H9 (cell line): ENCODE data around the gene MICU1. TPM values are rescaled to one million over a fixed set of nuclear protein-coding genes. Genes with fewer than 3 reads are reported as not detected.

Source experiments
- DNase-seq: peaks from one replicate; pipeline ENCODE4 v3.0.0-alpha.2; 2017
- H2AFZ ChIP-seq: one replicate; pipeline ENCODE4 v1.6.1; 2013; ENCODE audit warnings: mild to moderate bottlenecking, low read length, control low read depth, moderate library complexity
- H2AK5ac ChIP-seq: 2 replicates; pipeline ENCODE4 v1.6.1; 2013; ENCODE audit warnings: low read length, control low read depth, mixed read lengths; ENCODE audit not compliant: insufficient read length
- H2BK120ac ChIP-seq: one replicate; pipeline ENCODE4 v1.6.1; 2013; ENCODE audit warnings: low read depth, mild to moderate bottlenecking, low read length, control low read depth, inconsistent platforms; ENCODE audit not compliant: poor library complexity, severe bottlenecking
- H2BK12ac ChIP-seq: 2 replicates; pipeline ENCODE4 v1.6.1; 2013; ENCODE audit warnings: low read length, control low read depth, mixed read lengths, low read depth; ENCODE audit not compliant: insufficient read length
- H2BK15ac ChIP-seq: 2 replicates; pipeline ENCODE4 v1.6.1; 2013; ENCODE audit warnings: low read depth, low read length, control low read depth
- H2BK20ac ChIP-seq: one replicate; pipeline ENCODE4 v1.6.1; 2013; ENCODE audit warnings: low read depth, mild to moderate bottlenecking, low read length, control low read depth, inconsistent platforms; ENCODE audit not compliant: poor library complexity, severe bottlenecking
- H2BK5ac ChIP-seq: 2 replicates; pipeline ENCODE4 v1.6.1; 2013; ENCODE audit warnings: low read length, control low read depth, mixed read lengths; ENCODE audit not compliant: insufficient read length
- H3K14ac ChIP-seq: 2 replicates; pipeline ENCODE4 v1.6.1; 2013; ENCODE audit warnings: low read length, control low read depth; ENCODE audit not compliant: insufficient read depth
- H3K18ac ChIP-seq: 2 replicates; pipeline ENCODE4 v1.6.1; 2013; ENCODE audit warnings: low read depth, mild to moderate bottlenecking, mixed read lengths, low read length, control low read depth; ENCODE audit not compliant: insufficient read length
- H3K23ac ChIP-seq: 2 replicates; pipeline ENCODE4 v1.6.1; 2013; ENCODE audit warnings: low read length, control low read depth, mixed read lengths, low read depth; ENCODE audit not compliant: insufficient read length
- H3K23me2 ChIP-seq: 2 replicates; pipeline ENCODE4 v1.6.1; 2013; ENCODE audit warnings: low read depth, mild to moderate bottlenecking, mixed read lengths, low read length, control low read depth; ENCODE audit not compliant: insufficient read length, poor library complexity, severe bottlenecking
- H3K27ac ChIP-seq: 2 replicates; pipeline ENCODE4 v1.5.1; 2013; ENCODE audit warnings: low read length, control low read depth, mixed read lengths, low read depth; ENCODE audit not compliant: insufficient read length
- H3K27me3 ChIP-seq: 2 replicates; pipeline ENCODE4 v1.6.1; 2013; ENCODE audit warnings: low read length, control low read depth, inconsistent platforms; ENCODE audit not compliant: insufficient read depth
- H3K4ac ChIP-seq: 2 replicates; pipeline ENCODE4 v1.6.1; 2013; ENCODE audit warnings: low read depth, mild to moderate bottlenecking, control low read depth, inconsistent platforms, low read length, moderate library complexity
- H3K4me1 ChIP-seq: 2 replicates; pipeline ENCODE4 v1.6.1; 2013; ENCODE audit warnings: low read length, control low read depth, inconsistent platforms; ENCODE audit not compliant: insufficient read depth
- H3K4me2 ChIP-seq: 2 replicates; pipeline ENCODE4 v1.6.1; 2013; ENCODE audit warnings: low read length, control low read depth, mixed read lengths; ENCODE audit not compliant: insufficient read length, insufficient read depth
- H3K56ac ChIP-seq: 2 replicates; pipeline ENCODE4 v1.6.1; 2013; ENCODE audit warnings: low read depth, mild to moderate bottlenecking, mixed read lengths, low read length, control low read depth; ENCODE audit not compliant: insufficient read length
- H3K79me1 ChIP-seq: 2 replicates; pipeline ENCODE4 v1.6.1; 2013; ENCODE audit warnings: low read depth, mild to moderate bottlenecking, moderate library complexity, low read length, control low read depth, inconsistent platforms; ENCODE audit not compliant: insufficient read depth, poor library complexity, severe bottlenecking
- H3K79me2 ChIP-seq: 2 replicates; pipeline ENCODE4 v1.6.1; 2013; ENCODE audit warnings: low read length, control low read depth, inconsistent platforms; ENCODE audit not compliant: insufficient read depth
- H3K9ac ChIP-seq: 2 replicates; pipeline ENCODE4 v1.6.1; 2013; ENCODE audit warnings: low read length, control low read depth, mixed read lengths; ENCODE audit not compliant: insufficient read length; ENCODE audit errors: extremely low read depth
- H3K9me3 ChIP-seq: one replicate; pipeline ENCODE4 v1.6.1; 2013; ENCODE audit warnings: low read depth, low read length, inconsistent platforms; ENCODE audit not compliant: control insufficient read depth
- H3T11ph ChIP-seq: one replicate; pipeline ENCODE4 v1.6.1; 2013; ENCODE audit warnings: mild to moderate bottlenecking, low read length, control low read depth, inconsistent platforms
- H4K20me1 ChIP-seq: one replicate; pipeline ENCODE4 v1.6.1; 2013; ENCODE audit not compliant: control insufficient read depth, insufficient read length, insufficient read depth
- H4K5ac ChIP-seq: 2 replicates; pipeline ENCODE4 v1.6.1; 2013; ENCODE audit warnings: low read depth, mild to moderate bottlenecking, mixed read lengths, low read length, control low read depth; ENCODE audit not compliant: insufficient read length
- H4K8ac ChIP-seq: replicated peaks from 2 replicates; pipeline ENCODE4 v1.6.1; 2013; ENCODE audit warnings: low read length, control low read depth, mixed read lengths, low read depth; ENCODE audit not compliant: insufficient read length
- H4K91ac ChIP-seq: 2 replicates; pipeline ENCODE4 v1.6.1; 2013; ENCODE audit warnings: low read depth, mild to moderate bottlenecking, moderate library complexity, mixed read lengths, low read length, control low read depth; ENCODE audit not compliant: insufficient read length
- H3K27ac Mint-ChIP-seq, 3 experiments: 2 replicates in 2 of 3; 3 replicates in 1 of 3; pipeline ENCODE4 v1.8.0; 2020 to 2021; ENCODE audit warnings: mixed read lengths in 3 of 3, mild to moderate bottlenecking in 1 of 3, moderate library complexity in 1 of 3
- H3K27me3 Mint-ChIP-seq: 2 replicates; pipeline ENCODE4 v1.8.0; 2021; ENCODE audit warnings: low read depth, mild to moderate bottlenecking, moderate library complexity, mixed read lengths
- H3K36me3 Mint-ChIP-seq, 3 experiments: 2 replicates in 2 of 3; 3 replicates in 1 of 3; pipeline ENCODE4 v1.8.0; 2020 to 2021; ENCODE audit warnings: low read depth in 3 of 3, mixed read lengths in 3 of 3; ENCODE audit not compliant: insufficient read depth in 1 of 3
- H3K4me1 Mint-ChIP-seq, 2 experiments: 2 replicates each; pipeline ENCODE4 v1.8.0; 2020; ENCODE audit warnings: mixed read lengths in 2 of 2
- H3K4me3 Mint-ChIP-seq, 2 experiments: 2 replicates in 1 of 2; 3 replicates in 1 of 2; pipeline ENCODE4 v1.8.0; 2020 to 2021; ENCODE audit warnings: mild to moderate bottlenecking in 2 of 2, mixed read lengths in 2 of 2, moderate library complexity in 1 of 2
- H3K9me3 Mint-ChIP-seq, 2 experiments: 2 replicates in 1 of 2; 3 replicates in 1 of 2; pipeline ENCODE4 v1.8.0; 2020; ENCODE audit warnings: mild to moderate bottlenecking in 2 of 2, mixed read lengths in 2 of 2, moderate library complexity in 1 of 2
- CTCF ChIP-seq: fragments of 200-600 bp; sonication (generic); conservative IDR thresholded peaks from 3 replicates; pipeline ENCODE4 v1.8.0; 2021; ENCODE audit warnings: antibody characterized with exemption, mild to moderate bottlenecking
- WGBS: extraction: QIAGEN DNeasy Blood & Tissue Kit; methylation state at CpG from one replicate; pipeline ENCODE4 v1.1.7; 2013; ENCODE audit warnings: missing lambda C conversion rate, low lambda C conversion rate, mixed read lengths; ENCODE audit not compliant: insufficient read length; ENCODE audit errors: extremely low coverage; 5-methylcytosine and 5-hydroxymethylcytosine counted together
- total RNA-seq: library from RNA; stranded (reverse); gene quantifications from 2 replicates; pipeline ENCODE4 v1.2.1, GENCODE V29; 2021

MICU1 gene
- total RNA-seq, 1 experiment from 2014 or later = 33.2 TPM

GRCh38 chr10:72515455-72515854 lies 110.4 kb downstream of the MICU1 start:
- no peaks in the 10 kb centered on the region for H3K27me3 Mint-ChIP-seq
- Histone ChIP-seq H3K9ac (no peak overlapping the region), H3K9me3 (no peaks in the 10 kb centered on the region), H3K27me3 (no peaks in the 10 kb centered on the region), H3K4me2 (no peak overlapping the region), H4K20me1 (no peaks in the 10 kb centered on the region), H3K56ac (no peak overlapping the region), H3K79me1 (no peaks in the 10 kb centered on the region), H3K4me1 (no peaks in the 10 kb centered on the region), H2BK12ac (no peak overlapping the region), H3K14ac (no peak overlapping the region), H4K8ac (no peak overlapping the region), H3K18ac (no peak overlapping the region), H3K23me2 (no peaks in the 10 kb centered on the region), H2BK5ac (no peak overlapping the region), H3K27ac (no peak overlapping the region), H3T11ph (no peak overlapping the region), H3K79me2 (no peaks in the 10 kb centered on the region), H3K23ac (no peak overlapping the region), H3K4ac (no peak overlapping the region), H2BK15ac (no peak overlapping the region), H2BK20ac (no peak overlapping the region), H4K5ac (no peak overlapping the region), H4K91ac (no peak overlapping the region), H2BK120ac (no peak overlapping the region), H2AFZ (no peak overlapping the region), H2AK5ac (no peak overlapping the region)
- TF ChIP-seq CTCF = no peak
- H3K9me3 Mint-ChIP-seq = no peaks in the 10 kb centered on the region
- no CpG with 5 or more reads among the region's 2 CpGs for WGBS
- no peaks in the 10 kb centered on the region for H3K4me1 Mint-ChIP-seq
- no peak overlapping the region for H3K4me3 Mint-ChIP-seq
- H3K36me3 Mint-ChIP-seq = no peaks in the 10 kb centered on the region; a peak in 1 of 7 replicates
- H3K27ac Mint-ChIP-seq = no peak overlapping the region
- no peak for DNase-seq
